Measurements from ENCODE around the gene SLC4A1.
A peak's percentile ranks its signal among the peaks of the same experiment; 100 is the strongest.
"Not testable (repeated sequence)": the region's sequence is repeated elsewhere in the genome, so short reads cannot be mapped to it uniquely, and the experiment has no call there.

Gene SLC4A1

DNA sequence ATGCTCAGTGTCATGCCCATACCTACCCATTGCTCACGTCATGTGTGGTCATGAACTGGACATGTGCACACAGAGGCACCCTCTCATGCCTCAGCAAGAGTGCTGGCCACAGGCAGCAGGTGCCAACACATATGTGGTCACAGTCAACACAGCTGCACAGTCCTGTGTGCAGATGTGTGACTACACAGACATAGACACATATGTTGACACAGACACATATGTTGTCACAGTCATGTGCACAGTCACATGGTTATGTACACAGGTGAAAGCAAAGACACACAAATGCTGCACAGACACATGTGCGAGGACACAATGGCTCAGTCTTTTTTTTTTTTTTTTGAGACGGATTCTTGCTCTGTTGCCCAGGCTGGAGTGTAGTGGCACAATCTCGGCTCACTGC lies 11.3 kb downstream of the SLC4A1 start:
- DNase-seq (ENCODE audit: low spot score) = no peak

DNA sequence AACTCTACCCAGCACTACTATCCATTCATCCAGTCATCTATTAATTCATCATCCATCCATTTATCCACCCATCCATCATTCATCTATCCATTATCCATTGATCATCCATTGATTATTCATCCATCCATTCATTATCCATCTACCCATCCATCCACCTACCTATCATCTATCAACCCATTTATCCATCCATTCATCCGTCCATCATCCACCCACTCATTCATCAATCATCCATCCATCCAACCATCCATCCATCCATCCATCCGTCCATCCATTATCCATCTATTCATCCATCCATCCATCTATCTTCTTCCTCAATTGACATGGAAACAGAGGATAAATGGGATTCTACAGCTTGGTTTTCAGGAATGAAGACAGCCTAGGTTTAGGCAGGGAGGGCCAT lies 12.0 kb downstream of the SLC4A1 start:
- DNase-seq (ENCODE audit: low spot score) = no peak

DNA sequence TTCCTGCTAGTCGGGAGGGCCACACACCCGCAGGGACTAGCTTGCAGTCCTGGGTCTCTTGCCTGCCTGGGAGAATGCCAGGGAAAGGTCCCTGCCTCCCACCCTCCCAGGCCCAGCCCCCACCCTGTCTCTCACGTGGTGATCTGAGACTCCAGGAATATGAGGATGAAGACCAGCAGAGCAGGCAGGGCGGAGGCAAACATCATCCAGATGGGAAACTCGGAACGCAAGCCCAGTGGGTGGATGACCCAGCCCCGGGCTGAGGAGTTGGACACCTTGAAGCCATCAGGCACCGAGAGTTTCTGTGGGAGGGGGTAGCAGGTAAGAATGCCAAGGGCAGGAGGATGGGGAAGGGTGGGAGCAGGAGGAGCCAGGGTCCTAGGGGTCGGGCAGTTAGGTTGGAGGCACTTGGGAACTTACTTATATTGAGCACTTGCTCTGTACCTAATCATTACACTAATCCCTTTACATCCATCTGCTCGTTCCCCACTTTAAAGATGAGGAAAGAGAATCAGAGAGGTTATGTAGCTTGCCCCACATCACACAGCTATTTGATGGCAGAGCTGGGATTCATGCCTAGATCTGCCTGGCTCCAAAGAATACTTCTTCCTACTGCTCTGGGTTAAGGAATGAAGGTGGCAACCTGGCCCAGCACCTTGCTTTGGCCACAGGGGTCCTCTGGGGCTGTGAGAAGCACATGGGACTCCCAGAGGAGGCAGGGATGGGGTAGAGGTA lies 13.4 kb downstream of the SLC4A1 start:
- DNase-seq (ENCODE audit: low spot score) = no peak

DNA sequence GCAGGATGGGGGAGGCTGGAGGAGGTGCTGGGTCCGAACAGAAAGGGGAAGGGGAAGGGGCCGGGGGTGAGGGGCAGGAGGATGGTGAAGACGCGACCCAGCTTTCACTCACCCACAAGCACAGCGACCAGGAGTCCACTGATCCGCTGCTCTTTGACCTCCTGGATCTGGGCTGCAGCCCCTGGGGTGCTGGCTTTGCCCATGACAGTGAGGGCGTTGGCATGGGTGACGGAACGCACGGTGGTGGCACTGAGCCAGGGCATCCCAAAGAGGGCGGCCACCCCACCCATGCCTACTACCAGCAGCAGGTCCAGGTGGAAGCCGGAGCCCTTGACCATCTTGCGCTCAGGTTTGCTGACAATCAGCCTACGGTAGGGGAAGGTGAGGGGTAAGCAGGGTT lies 14.9 kb downstream of the SLC4A1 start:
- no peak for DNase-seq (ENCODE audit: low spot score)

DNA sequence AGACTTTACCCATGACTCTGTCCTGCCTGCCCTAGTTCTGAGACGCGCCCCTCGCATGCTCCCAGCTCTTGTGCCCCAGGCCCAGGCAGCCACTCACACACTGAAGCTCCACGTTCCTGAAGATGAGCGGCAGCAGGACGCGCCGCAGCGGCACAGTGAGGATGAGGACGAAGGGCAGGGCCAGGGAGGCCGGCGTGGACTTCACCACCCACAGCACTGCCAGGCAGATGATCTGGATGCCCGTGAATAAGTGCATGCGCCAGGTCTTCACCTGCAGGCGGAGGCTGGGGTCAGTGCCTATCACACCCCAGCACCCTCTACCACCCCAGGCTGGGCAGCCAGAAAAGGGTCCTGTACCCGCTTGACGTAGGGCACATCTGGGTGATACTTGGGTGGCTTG lies 16.9 kb downstream of the SLC4A1 start:
- DNase-seq (ENCODE audit: low spot score) = no peak

DNA sequence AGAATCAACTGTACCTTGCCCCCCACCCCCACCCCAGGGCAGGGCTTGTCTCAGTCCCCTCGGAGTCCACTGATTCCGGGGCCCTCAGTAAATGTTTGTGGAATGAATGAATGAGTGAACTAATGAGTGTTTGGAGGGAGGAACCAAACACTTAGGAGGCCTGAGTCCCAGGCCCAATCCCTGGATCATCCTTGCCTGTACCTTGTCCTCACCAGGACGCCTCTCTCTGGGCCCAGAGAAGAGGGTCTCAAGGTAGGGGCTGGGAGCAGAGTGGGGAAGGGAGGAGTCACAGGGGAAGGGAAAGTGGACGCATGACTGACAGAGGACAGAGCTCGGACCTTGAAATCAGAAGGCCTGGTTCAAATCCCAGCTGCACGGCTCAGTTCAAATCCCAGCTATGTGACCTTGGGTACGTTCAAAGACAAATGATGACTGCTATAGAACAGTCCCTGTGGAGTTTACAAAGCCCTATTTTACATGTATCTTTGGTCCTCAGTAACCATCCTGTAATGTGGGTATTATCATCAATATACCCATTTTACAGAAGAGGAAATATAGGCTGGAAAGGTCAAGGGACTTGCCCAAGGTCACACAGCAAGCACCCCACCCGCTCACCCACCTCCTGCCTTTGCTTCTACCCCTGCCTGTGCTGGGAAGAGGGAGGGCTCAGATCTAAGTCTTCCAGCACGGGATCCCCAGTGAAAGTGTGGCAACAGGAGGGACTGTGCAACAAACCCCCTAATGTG lies 18.3 kb downstream of the SLC4A1 start:
- no peak for DNase-seq (ENCODE audit: low spot score)

DNA sequence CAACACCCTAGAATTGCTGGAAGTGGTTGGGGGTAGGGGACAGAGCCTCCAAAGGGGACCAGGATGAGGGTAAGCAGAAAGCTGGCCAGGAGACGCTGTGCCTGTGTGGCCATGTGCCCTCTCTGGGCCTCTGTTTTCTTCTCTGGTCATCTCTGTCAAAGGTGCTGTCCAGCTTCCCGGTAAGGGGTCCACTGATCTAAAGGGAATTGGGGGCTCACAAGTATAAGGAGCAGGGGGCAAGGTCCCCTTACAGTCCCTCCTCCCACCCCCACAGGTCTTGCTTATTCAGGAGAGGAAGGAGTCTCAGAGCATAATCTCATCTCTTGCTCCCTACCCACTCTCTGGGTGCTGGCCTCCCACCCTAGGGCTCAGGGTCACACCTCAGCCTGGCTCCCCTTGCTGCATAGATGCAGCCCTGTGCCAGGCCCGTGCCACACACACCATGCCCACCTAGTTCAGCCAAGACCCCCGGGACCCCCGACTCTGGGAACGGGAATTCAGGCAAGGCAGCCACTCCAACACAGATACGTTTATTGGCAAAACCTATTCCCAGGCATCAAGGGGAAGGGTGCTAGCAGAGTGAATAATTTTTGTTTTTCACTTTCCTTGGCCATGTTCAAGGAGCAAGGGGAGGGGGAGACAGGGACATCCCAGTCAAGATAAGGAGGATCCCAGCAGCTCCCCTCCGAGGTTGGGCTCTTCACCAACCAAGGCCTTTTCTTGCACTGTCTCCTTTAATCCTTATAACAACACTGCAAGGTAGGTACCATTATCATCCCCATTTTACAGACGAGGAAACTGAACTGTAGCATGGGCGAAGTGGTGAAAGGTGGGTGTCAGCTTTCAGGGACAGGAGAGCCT lies 19.8 kb downstream of the SLC4A1 start:
- no peak for DNase-seq (ENCODE audit: low spot score)

DNA sequence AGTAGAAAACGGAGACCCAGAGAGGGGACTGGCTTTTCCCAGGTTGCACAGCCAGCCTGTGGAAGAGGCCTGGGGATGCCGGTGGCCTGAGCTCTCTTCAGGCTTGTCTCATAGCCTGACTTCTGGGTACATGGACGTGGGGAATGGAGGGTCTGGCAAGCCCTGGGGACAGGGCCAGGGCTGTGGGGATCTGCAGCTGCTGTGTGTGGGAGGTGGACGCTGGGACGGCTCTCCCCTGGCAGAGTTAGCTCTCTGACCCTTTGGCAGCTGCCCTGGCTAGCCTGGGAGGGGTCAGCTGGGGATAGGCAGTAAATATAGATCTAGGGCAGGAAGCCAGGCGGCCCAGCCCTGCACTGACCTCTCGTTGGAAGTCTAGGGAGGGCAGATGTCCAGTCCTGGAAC lies 20.5 kb downstream of the SLC4A1 start:
- DNase-seq (ENCODE audit: low spot score) = no peak

DNA sequence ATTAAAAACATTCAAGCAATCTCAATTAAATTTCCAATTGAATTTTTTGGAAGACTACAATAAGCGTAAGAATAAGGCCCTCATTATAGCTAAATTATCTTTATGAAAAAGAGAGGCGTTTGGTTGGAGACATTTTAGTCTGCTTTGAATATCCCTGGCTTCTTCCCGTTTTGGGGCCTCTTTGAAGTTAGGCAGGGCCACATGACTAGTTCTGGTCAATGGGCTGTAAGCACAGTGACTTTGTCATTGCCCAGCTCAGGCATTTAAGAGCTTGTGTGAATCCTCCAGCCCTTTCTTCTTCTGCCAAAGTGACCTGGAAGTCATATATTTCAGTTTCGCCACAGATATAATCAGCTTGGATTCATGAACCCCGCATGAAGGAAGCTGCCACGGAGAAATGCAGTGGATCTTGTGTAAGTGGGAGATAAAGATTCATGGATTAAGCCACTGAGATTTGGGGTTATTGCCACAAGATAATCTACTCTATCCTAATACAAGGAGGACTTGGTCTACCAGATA lies 26.8 kb downstream of the SLC4A1 start:
- DNase-seq (ENCODE audit: low spot score) = no peak

DNA sequence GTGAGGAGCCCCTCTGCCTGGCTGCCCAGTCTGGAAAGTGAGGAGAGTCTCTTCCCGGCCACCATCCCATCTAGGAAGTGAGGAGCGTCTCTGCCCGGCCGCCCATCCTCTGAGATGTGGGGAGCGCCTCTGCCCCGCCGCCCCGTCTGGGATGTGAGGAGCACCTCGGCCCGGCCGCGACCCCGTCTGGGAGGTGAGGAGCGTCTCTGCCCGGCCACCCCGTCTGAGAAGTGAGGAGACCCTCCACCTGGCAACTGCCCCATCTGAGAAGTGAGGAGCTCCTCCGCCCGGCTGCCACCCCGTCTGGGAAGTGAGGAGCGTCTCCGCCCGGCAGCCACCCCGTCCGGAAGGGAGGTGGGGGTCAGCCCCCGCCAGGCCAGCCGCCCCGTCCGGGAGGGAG lies 30.0 kb downstream of the SLC4A1 start:
- DNase-seq (ENCODE audit: low spot score) = not testable (repeated sequence)

DNA sequence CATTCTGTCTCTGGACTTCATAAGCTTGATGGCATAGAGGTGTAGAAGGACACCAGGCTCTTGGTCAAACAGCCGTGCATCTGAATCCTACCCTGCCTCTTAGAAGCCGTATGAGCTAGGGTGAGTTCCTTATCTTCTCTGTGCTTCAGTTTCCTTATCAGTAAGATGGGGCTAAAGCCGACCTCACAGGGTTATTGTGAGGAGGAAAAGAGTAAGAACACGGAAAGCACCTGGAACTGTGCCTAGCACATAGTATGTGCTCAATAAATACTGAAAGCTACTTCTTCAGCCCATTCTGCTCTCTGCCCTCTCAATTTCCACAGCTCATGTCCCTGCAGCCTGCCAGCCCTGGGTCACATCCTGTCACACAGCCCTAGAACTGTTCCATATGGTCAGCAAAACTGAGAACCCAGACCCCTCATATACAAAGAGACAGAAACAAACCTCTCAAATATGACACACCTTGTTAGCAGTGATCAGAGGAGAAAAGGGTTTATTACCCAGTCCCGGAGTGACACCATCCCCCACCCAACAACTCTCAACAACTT lies 31.4 kb downstream of the SLC4A1 start:
- no peak for DNase-seq (ENCODE audit: low spot score)

DNA sequence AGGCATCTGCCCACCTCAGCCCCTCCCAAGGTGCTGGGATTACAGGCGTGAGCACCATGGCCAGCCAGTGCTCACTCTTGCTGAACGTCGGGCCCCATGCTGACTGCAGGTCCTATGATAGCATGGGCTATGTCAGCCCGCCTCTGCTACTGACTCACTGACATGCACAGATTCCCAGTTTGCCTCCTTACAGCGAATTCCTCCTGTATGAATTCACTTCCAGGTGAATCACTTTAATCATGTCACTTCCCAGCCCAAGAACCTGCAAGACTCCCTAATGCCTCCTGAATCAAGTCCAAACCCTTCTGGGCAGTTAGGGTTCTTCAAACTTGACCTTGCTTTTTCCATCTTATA lies 32.4 kb downstream of the SLC4A1 start:
- peak; percentile 23 for DNase-seq (ENCODE audit: low spot score)

DNA sequence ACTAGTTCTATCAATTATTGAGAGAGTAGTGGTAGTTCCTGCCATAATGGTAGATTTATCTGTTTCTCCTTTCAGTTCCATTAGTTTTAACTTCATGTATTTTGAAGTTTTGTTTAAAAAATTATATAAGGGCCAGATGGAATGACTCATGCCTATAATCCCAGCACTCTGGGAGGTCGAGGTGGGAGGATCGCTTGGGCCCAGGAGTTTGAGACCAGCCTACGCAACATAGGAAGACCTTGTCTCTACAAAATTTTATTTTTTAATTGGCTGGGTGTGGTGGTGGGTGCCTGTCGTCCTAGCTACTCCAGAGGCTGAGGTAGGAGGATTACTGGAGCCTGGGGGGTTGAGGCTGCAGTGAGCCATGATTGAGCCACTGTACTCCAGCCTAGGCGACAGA lies 34.4 kb downstream of the SLC4A1 start:
- no peak for DNase-seq (ENCODE audit: low spot score)

DNA sequence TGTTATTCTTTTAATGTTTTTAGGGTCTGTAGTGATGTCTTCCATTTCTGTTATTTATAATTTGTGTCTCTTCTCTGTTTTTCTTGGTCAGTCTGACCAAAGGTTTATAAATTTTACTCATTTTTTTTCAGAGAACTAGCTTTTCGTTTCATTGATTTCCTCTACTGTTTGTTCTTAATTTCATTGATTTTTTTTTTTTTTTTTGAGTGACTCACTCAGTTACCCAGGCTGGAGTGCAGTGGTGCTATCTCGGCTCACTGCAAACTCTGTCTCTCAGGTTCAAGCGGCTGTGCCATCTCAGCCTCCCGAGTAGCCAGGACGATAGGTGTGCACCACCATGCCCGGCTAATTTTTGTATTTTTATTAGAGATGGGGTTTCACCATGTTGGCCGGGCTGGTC lies 35.9 kb downstream of the SLC4A1 start:
- no peak for DNase-seq (ENCODE audit: low spot score)

DNA sequence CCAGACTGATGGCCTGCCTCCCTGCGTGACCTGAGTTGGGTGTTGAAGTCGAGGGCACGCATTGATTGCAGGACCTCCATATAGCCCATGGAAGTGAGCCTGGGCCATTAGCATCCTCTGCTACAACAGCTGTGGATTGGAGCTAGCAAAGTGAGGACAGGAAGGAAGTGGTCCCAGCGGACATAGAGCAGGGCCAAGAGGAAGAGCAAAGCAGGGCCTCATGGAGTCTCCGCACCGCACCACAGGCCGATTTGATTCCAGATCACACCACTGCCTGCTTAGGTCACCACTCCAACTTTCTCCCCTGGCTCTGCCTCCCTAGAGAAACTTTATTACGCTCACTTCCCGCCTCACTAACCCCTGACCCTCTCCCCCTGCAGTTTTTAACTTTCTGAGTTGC lies 37.8 kb downstream of the SLC4A1 start:
- no peak for DNase-seq (ENCODE audit: low spot score)

DNA sequence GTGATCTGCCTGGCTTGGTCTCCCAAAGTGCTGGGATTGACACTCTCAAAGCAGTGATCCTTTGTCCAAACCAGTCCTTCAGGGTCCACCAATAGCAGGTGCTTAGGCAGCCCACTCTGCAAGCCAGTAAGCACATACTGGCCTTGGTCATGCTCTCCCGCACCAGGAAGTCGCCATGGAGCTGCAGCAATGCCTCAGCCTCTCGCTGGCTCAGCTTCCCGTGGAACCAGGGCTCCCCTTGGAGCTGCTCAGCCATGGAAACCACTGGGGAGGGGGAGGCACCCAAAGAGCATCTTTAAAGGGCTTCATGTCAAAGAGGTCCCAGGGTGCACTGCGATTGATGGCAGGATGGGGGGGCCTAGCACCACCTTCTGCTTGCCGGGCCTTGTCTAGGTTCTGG lies 38.8 kb downstream of the SLC4A1 start:
- DNase-seq (ENCODE audit: low spot score) = no peak

DNA sequence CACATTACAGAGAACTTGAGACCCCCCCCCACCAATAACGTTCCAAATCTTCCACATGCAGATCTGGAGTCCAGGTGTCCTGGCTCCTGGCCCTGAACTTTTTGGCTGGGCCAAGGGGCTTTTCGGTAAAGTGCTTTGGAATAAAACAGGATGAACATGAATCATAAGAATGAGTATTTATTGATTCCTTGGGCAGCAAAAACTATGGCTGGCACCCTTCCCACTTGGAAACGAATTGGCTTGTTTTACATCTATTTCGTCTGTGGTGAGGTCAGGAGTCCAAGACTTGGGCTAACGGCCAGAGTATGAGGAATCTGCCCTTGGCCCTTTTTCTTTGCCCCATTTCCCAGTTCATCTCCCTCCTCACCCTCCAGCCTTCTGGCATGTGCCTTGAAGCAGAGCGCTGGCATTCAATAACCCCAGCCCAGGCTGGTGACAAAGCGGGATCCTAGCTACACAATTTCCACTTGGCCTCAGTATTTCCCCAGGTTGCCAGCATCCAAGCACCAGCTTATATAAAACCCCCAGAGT lies 44.3 kb downstream of the SLC4A1 start:
- no peak for DNase-seq (ENCODE audit: low spot score)

DNA sequence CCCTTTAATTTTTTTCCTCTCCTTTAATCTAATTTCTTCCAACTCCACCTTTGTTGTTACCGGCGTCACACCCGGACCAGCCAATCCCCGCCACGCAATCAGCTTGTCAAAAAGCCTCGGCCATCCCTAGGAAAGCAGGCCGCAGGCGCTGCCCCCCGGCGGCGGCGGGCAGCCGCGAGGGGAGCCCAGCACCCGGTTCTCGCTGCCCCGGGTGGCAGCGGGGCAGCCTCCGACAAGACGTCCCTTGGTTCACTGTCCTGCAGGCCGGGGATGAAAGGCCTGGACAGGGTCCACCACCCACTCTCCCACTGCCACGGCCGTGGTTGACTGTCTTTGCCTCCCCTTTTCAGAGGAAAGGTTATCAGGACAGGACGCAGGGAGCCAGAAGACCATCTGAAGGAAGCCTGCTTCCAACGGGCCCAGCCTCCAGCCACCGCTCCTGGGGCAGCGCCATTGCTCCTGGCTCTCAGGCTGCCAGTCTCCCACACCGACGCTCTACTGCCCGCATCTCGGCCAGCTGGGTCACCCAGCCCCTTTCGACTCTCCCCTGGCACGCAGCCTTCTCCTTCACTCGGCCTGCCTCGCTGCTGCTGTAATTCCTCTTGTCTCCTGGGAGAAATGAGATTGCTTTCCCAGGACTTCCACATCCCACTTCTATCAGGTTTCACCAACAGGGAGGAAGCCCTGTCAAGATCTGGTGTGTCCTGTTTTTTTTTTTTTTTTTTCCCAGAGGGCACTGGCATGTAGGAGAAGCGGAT lies 45.6 kb downstream of the SLC4A1 start:
- peak; percentile 88 for DNase-seq (ENCODE audit: low spot score)

DNA sequence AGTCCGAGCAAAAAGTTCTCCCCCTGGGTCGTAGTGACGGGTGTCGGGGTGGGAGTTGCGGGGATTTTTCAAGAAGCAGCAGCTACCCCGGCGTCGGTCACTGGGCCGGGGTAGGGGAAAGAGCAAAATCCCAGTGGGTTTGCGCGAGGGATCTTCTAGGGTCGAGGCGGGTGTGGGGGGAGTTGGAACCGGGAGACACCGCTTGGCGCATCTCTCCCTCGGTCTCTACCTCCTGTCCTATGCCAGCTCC lies 46.1 kb downstream of the SLC4A1 start:
- no peak for DNase-seq (ENCODE audit: low spot score)

DNA sequence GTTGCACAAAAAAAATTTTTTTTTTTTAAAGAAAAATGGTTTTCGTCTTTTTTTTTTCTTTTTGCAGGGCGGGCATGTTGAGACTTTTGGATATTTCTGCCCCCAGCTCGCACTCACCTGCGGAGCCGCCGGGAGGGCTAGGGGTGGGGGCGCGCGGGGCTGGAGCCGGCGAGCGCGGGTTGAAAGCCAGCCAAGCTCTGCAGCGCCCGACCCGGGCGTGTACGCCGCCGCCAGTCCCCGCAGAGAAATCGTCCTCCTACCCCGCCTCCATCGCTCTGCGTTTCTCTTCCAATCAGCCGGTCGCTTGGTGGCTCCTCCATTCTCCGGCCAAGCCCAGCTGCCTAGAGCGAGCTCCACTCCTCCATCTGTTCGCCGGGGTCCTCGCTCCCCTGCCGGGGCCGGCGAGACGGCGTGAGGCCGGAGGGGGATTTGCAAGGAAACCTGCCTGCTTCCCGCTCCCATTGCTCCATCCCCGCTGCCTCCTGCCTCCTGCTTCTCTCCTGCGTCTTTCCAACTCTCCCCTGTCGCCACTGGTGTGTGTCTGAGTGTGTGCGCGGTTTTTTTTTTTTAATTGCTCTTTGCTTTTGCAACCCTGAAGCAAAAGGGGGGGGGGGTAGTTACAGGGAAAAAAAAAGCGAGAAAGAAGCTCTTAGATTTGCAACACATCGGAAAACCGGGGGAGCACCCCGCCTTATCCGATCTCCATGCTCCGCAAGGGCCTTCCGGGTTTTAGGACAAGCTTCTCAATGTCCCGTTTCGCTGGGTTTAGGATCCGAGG lies 46.7 kb downstream of the SLC4A1 start:
- DNase-seq (ENCODE audit: low spot score) = peak; percentile 78
